ENCODE measurements around the gene CCNY.

The CCNY gene

GRCh38 chr10:35336084-35336831 lies at the start of gene CCNY:
Gene CCNY, plus strand, starts transcription at chr10:35336509. Its CDS starts 545 bp downstream, at chr10:35337054.
- peak within 1 kb of the TSS; percentile 65 for H3K27ac ChIP-seq
- no peak for TF ChIP-seq CTCF (IDR thresholded peaks at IDR 0.05)
- TF ChIP-seq ZFX (IDR thresholded peaks at IDR 0.05; ENCODE audit: borderline replicate concordance): no peak

GRCh38 chr10:35289198-35289597 lies 47.1 kb upstream of the CCNY start:
- no peak overlapping the region for H3K27ac ChIP-seq
- TF ChIP-seq ZFX (IDR thresholded peaks at IDR 0.05; ENCODE audit: borderline replicate concordance) (no peak), CTCF (IDR thresholded peaks at IDR 0.05) (no peak)

GRCh38 chr10:35294506-35294905 lies 41.8 kb upstream of the CCNY start:
- TF ChIP-seq CTCF (IDR thresholded peaks at IDR 0.05) (no peak), ZFX (IDR thresholded peaks at IDR 0.05; ENCODE audit: borderline replicate concordance) (no peak)
- no peak overlapping the region for H3K27ac ChIP-seq

- TF ChIP-seq ZFX (IDR thresholded peaks at IDR 0.05; ENCODE audit: borderline replicate concordance): no peak
- no peak for TF ChIP-seq CTCF (IDR thresholded peaks at IDR 0.05)
- no peak overlapping the region for H3K27ac ChIP-seq
These were observed 37.3 kb upstream of the CCNY start for GRCh38 chr10:35299016-35299415.

GRCh38 chr10:35300063-35300699 lies 36.1 kb upstream of the CCNY start:
- H3K27ac ChIP-seq: no peak overlapping the region
- no peak for TF ChIP-seq CTCF (IDR thresholded peaks at IDR 0.05)
- TF ChIP-seq ZFX (IDR thresholded peaks at IDR 0.05; ENCODE audit: borderline replicate concordance): no peak

- no peak for TF ChIP-seq CTCF (IDR thresholded peaks at IDR 0.05)
- TF ChIP-seq ZFX (IDR thresholded peaks at IDR 0.05; ENCODE audit: borderline replicate concordance): no peak
- H3K27ac ChIP-seq: no peak overlapping the region
These were observed 31.7 kb upstream of the CCNY start for GRCh38 chr10:35304649-35305048.

- no peak overlapping the region for H3K27ac ChIP-seq
- TF ChIP-seq ZFX (IDR thresholded peaks at IDR 0.05; ENCODE audit: borderline replicate concordance) (no peak), CTCF (IDR thresholded peaks at IDR 0.05) (no peak)
These were observed 29.5 kb upstream of the CCNY start for GRCh38 chr10:35306852-35307251.
